Body of pancreas (tissue), 4 donors: ENCODE measurements around the gene CCDC86.

ENCODE experiments used
- CTCF ChIP-seq, 7 experiments: fragments of 450-650 bp in 4 of 7; fragments of 200-600 bp in 3 of 7; sonication (generic) in 3 of 7; IDR thresholded peaks; one replicate each; pipeline ENCODE4 v1.5.1; 2016 to 2019; ENCODE audit warnings: antibody characterized with exemption in 7 of 7
- POLR2A ChIP-seq, 3 donors: fragments of 450-650 bp; IDR thresholded peaks; one replicate each; pipeline ENCODE4 v1.6.1; 2016; ENCODE audit warnings: antibody characterized with exemption in 3 of 3, mild to moderate bottlenecking in 2 of 3

GRCh38 chr11:60834742-60835533, 7.0 kb upstream of the CCDC86 start:
- TF ChIP-seq CTCF (IDR thresholded peaks at IDR 0.05) (no peak), POLR2A (IDR thresholded peaks at IDR 0.05) (no peak)
